H1 (cell line): ENCODE results near the gene ENTPD5. TPM values are rescaled to one million over a fixed set of nuclear protein-coding genes. Genes with fewer than 3 reads are reported as not detected.

Source experiments
- CBX8 ChIP-seq: fragments of 300-800, 300-1000 bp; sonication (generic); IDR thresholded peaks from 2 replicates; pipeline ENCODE4 v1.7.1; 2016; ENCODE audit warnings: low read depth, low read length, borderline replicate concordance
- EP300 ChIP-seq, 2 experiments: IDR thresholded peaks; 1 replicate in 1 of 2; 2 replicates in 1 of 2; pipeline ENCODE4 v1.6.1; 2011 to 2012; ENCODE audit warnings: low read depth in 2 of 2, low read length in 2 of 2, mild to moderate bottlenecking in 2 of 2, borderline replicate concordance in 1 of 2, inconsistent platforms in 1 of 2, moderate library complexity in 1 of 2
- SIX5 ChIP-seq: IDR thresholded peaks from 2 replicates; pipeline ENCODE4 v1.6.1; 2011; ENCODE audit warnings: mild to moderate bottlenecking, low read depth, low read length
- SP2 ChIP-seq: IDR thresholded peaks from 2 replicates; pipeline ENCODE4 v1.6.1; 2012; ENCODE audit warnings: mild to moderate bottlenecking, low read length, inconsistent platforms
- polyA plus RNA-seq, 7 experiments: library from polyadenylated mRNA; depleted of rRNA in 3 of 7; stranded (reverse) in 5 of 7; unstranded in 2 of 7; fragments of >200 nt in 5 of 7; fragments of 200-250 nt in 2 of 7; gene quantifications; 1 replicate in 5 of 7; 2 replicates in 1 of 7; 4 replicates in 1 of 7; pipeline versions ENCODE4 v1.2.1 to v1.2.3, GENCODE V29; 2011 to 2013; ENCODE audit warnings: missing spikeins in 2 of 7, mixed read lengths in 2 of 7
- total RNA-seq: library from RNA; stranded (reverse); fragmentation: NEBNext Ultra II Directional; extraction: Animal tissue kit (Norgen Biotek cat#: 25700); gene quantifications from 2 replicates; pipeline ENCODE4 v1.2.1, GENCODE V29; 2021

Gene ENTPD5
- total and polyA plus RNA-seq, 2 of the 8 experiments (the other 6 are each of a cell fraction or from before 2014, with no cell fraction given), result 5.0 to 6.5 TPM

GRCh38 chr14:73998726-73999125, 20.4 kb downstream of the ENTPD5 start (continued):
- no peak for TF ChIP-seq EP300 (IDR thresholded peaks at IDR 0.05; ENCODE audit: borderline replicate concordance in 1 of 2, low read depth in 2 of 2, low read length in 2 of 2)
- TF ChIP-seq SP2, result no peak
- TF ChIP-seq SIX5, result no peak
- TF ChIP-seq CBX8, result no peak
